Activated CD8-positive, alpha-beta memory T cell treated with anti-CD3 and anti-CD28 coated beads for 36 hours (primary cell): Measurements from ENCODE around the gene AFTPH. TPM values are rescaled to one million over a fixed set of nuclear protein-coding genes. Genes with fewer than 3 reads are reported as not detected.

Experiments used
- CTCF ChIA-PET: fragments of 350-600 bp; sonication (Branson Sonifier 250); formaldehyde crosslinking; loops from one replicate; lab custom pipeline; 2021; ENCODE audit warnings: antibody characterized with exemption; lab: Charles Lee
- POLR2A ChIA-PET: fragments of 350-600 bp; sonication (Branson Sonifier 250); formaldehyde crosslinking; loops from one replicate; lab custom pipeline; 2021; ENCODE audit warnings: antibody characterized with exemption; lab: Charles Lee
- total RNA-seq, 2 experiments: library from RNA; stranded (reverse); gene quantifications; one replicate each; pipeline ENCODE4 v1.2.3, GENCODE V29; 2021

Gene AFTPH
- total RNA-seq, 2 experiments from 2014 or later, result 37.0 to 39.4 TPM

- POLR2A ChIA-PET, result no interaction called here
- CTCF ChIA-PET, result interaction anchor here (0.7 to 1.4 kb wide), 3 partner anchors 9 to 257 kb away, joined by 3 read pairs; no protein-coding TSS in a partner anchor
Measured at GRCh38 chr2:64615192-64615763, 91.2 kb downstream of the AFTPH start.

GRCh38 chr2:64615844-64616536 is 91.9 kb downstream of the AFTPH start:
- POLR2A ChIA-PET, result no interaction called here
- CTCF ChIA-PET, result interaction anchor here (0.7 to 1.4 kb wide), 3 partner anchors 10 to 257 kb away, joined by 3 read pairs; no protein-coding TSS in a partner anchor

- POLR2A ChIA-PET, result interaction anchor here (0.7 to 1.7 kb wide), 2 partner anchors 23 to 95 kb away, joined by 3 to 5 read pairs; no protein-coding TSS in a partner anchor
- CTCF ChIA-PET, result interaction anchor here (0.6 to 1.6 kb wide), 2 partner anchors 11 to 27 kb away, joined by 3 to 4 read pairs; no protein-coding TSS in a partner anchor
Measured at GRCh38 chr2:64617631-64618151, 93.6 kb downstream of the AFTPH start.

GRCh38 chr2:64620661-64621060 is 96.5 kb downstream of the AFTPH start:
- POLR2A ChIA-PET, result no interaction called here
- CTCF ChIA-PET, result no interaction called here

- POLR2A ChIA-PET, result no interaction called here
- CTCF ChIA-PET, result no interaction called here
Measured at GRCh38 chr2:64622443-64623241, 98.5 kb downstream of the AFTPH start.

GRCh38 chr2:64623242-64623850 is 99.2 kb downstream of the AFTPH start:
- ChIA-PET POLR2A (no interaction called here), CTCF (no interaction called here)

GRCh38 chr2:64624108-64624610 is 100.0 kb downstream of the AFTPH start:
- ChIA-PET POLR2A (no interaction called here), CTCF (interaction anchor here (0.9 kb wide), 1 partner anchor 38 kb away, joined by 3 read pairs; no protein-coding TSS in a partner anchor)

- POLR2A ChIA-PET, result no interaction called here
Measured at GRCh38 chr2:64624862-64625261, 100.7 kb downstream of the AFTPH start.

GRCh38 chr2:64625299-64626145 is 101.4 kb downstream of the AFTPH start:
- POLR2A ChIA-PET, result no interaction called here
- CTCF ChIA-PET, result interaction anchor here (0.8 kb wide), 1 partner anchor 296 kb away, joined by 3 read pairs; no protein-coding TSS in a partner anchor

More at GRCh38 chr2:64624862-64625261, 100.7 kb downstream of the AFTPH start:
- CTCF ChIA-PET, result interaction anchor here (0.9 kb wide), 1 partner anchor 39 kb away, joined by 3 read pairs; no protein-coding TSS in a partner anchor

GRCh38 chr2:64626146-64626809 is 102.2 kb downstream of the AFTPH start:
- POLR2A ChIA-PET, result no interaction called here
- CTCF ChIA-PET, result interaction anchor here (0.8 kb wide), 1 partner anchor 296 kb away, joined by 3 read pairs; no protein-coding TSS in a partner anchor

GRCh38 chr2:64626963-64627760 is 103.0 kb downstream of the AFTPH start:
- POLR2A ChIA-PET, result no interaction called here

GRCh38 chr2:64627860-64628841 is 104.0 kb downstream of the AFTPH start:
- ChIA-PET POLR2A (no interaction called here), CTCF (interaction anchor here (1.0 kb wide), 1 partner anchor 11 kb away, joined by 4 read pairs; no protein-coding TSS in a partner anchor)

More at GRCh38 chr2:64626963-64627760, 103.0 kb downstream of the AFTPH start:
- CTCF ChIA-PET, result no interaction called here

GRCh38 chr2:64629329-64629781 is 105.2 kb downstream of the AFTPH start:
- ChIA-PET CTCF (interaction anchor here (1.0 kb wide), 1 partner anchor 12 kb away, joined by 4 read pairs; no protein-coding TSS in a partner anchor), POLR2A (no interaction called here)

- ChIA-PET POLR2A (no interaction called here), CTCF (no interaction called here)
Measured at GRCh38 chr2:64629875-64630274, 105.7 kb downstream of the AFTPH start.

- POLR2A ChIA-PET, result no interaction called here
- CTCF ChIA-PET, result no interaction called here
Measured at GRCh38 chr2:64630752-64631151, 106.6 kb downstream of the AFTPH start.
